GM23248 (cell line): ENCODE data around the gene ZMPSTE24.

Source experiments
- EZH2 ChIP-seq: fragments of 200-600 bp; sonication (generic); IDR thresholded peaks from 2 replicates; pipeline ENCODE4 v1.6.1; 2018; ENCODE audit warnings: antibody characterized with exemption, mild to moderate bottlenecking; ENCODE audit not compliant: insufficient read depth, poor library complexity, severe bottlenecking
- EZH2phosphoT487 ChIP-seq: fragments of 200-600 bp; sonication (generic); IDR thresholded peaks from 2 replicates; pipeline ENCODE4 v1.6.1; 2018; ENCODE audit warnings: antibody characterized with exemption, moderate library complexity, mild to moderate bottlenecking, low read depth; ENCODE audit not compliant: insufficient read depth

- TF ChIP-seq EZH2 (no peak), EZH2phosphoT487 (no peak)
Measured at GRCh38 chr1:40276122-40276521, 18.1 kb downstream of the ZMPSTE24 start.
